Keratinocyte (primary cell): Measurements from ENCODE around the gene ALK. TPM values are rescaled to one million over a fixed set of nuclear protein-coding genes. Genes with fewer than 3 reads are reported as not detected.

Experiments used
- DNase-seq: peaks from one replicate; pipeline ENCODE4 v3.0.0-alpha.2; 2011; ENCODE audit warnings: low read depth, missing footprints, low spot score
- FAIRE-seq: peaks from 2 replicates; lab custom pipeline; 2011; peaks lifted over from hg19 to GRCh38; lab: Jason Lieb, UNC
- H2AFZ ChIP-seq: 2 replicates; pipeline ENCODE4 v1.6.0; 2012; ENCODE audit warnings: low read length, control low read depth, inconsistent platforms; ENCODE audit not compliant: control insufficient read depth
- H3K27ac ChIP-seq: 2 replicates; pipeline ENCODE4 v1.5.1; 2011; ENCODE audit warnings: low read length; ENCODE audit not compliant: control insufficient read depth, insufficient read depth
- H3K27me3 ChIP-seq: 3 replicates; pipeline ENCODE4 v1.6.0; 2011; ENCODE audit warnings: low read length; ENCODE audit not compliant: control insufficient read depth, insufficient read depth; ENCODE audit errors: extremely low read depth
- H3K36me3 ChIP-seq, 2 experiments: 2 replicates in 1 of 2; 3 replicates in 1 of 2; pipeline ENCODE4 v1.5.1; 2011; ENCODE audit warnings: low read length in 2 of 2, mild to moderate bottlenecking in 1 of 2; ENCODE audit not compliant: control insufficient read depth in 2 of 2, insufficient read depth in 2 of 2; ENCODE audit errors: extremely low read depth in 1 of 2
- H3K4me1 ChIP-seq: 3 replicates; pipeline ENCODE4 v1.5.1; 2011; ENCODE audit warnings: low read length; ENCODE audit not compliant: control insufficient read depth, insufficient read depth; ENCODE audit errors: extremely low read depth
- H3K4me2 ChIP-seq: 3 replicates; pipeline ENCODE4 v1.6.0; 2011; ENCODE audit warnings: low read depth, low read length; ENCODE audit not compliant: control insufficient read depth, insufficient read depth; ENCODE audit errors: extremely low read depth
- H3K4me3 ChIP-seq, 3 experiments: fragments of 200-600 bp in 1 of 3; sonication (generic) in 1 of 3; 2 replicates in 2 of 3; 3 replicates in 1 of 3; pipeline ENCODE4 v1.5.1; 2011 to 2016; ENCODE audit warnings: low read length in 3 of 3, mild to moderate bottlenecking in 3 of 3, control low read depth in 2 of 3, inconsistent platforms in 1 of 3, low read depth in 1 of 3, mixed read lengths in 1 of 3, mixed run types in 1 of 3, moderate library complexity in 1 of 3; ENCODE audit not compliant: control insufficient read depth in 2 of 3, insufficient read depth in 2 of 3; ENCODE audit errors: extremely low read depth in 1 of 3
- H3K79me2 ChIP-seq: 2 replicates; pipeline ENCODE4 v1.6.0; 2012; ENCODE audit warnings: low read length; ENCODE audit not compliant: control insufficient read depth, insufficient read depth
- H3K9ac ChIP-seq: 3 replicates; pipeline ENCODE4 v1.6.0; 2011; ENCODE audit warnings: low read length; ENCODE audit not compliant: control insufficient read depth, insufficient read depth; ENCODE audit errors: extremely low read depth
- H3K9me1 ChIP-seq: 3 replicates; pipeline ENCODE4 v1.6.0; 2011; ENCODE audit warnings: low read length; ENCODE audit not compliant: control insufficient read depth, insufficient read depth; ENCODE audit errors: extremely low read depth
- H3K9me3 ChIP-seq: 2 replicates; pipeline ENCODE4 v1.5.1; 2012; ENCODE audit warnings: low read depth, low read length; ENCODE audit not compliant: control insufficient read depth
- H4K20me1 ChIP-seq: 3 replicates; pipeline ENCODE4 v1.6.0; 2011; ENCODE audit warnings: low read length; ENCODE audit not compliant: control insufficient read depth, insufficient read depth; ENCODE audit errors: extremely low read depth
- EZH2 ChIP-seq: IDR thresholded peaks from one replicate; pipeline ENCODE4 v1.6.1; 2012; ENCODE audit warnings: inconsistent platforms, mild to moderate bottlenecking, low read length, moderate library complexity
- dilution Hi-C: fragments of 300-500 bp; cut with MboI; formaldehyde crosslinking; loops from one replicate; pipeline ENCODE4 v1.7.0; 2020; ENCODE audit warnings: low sequenced_read_pairs; ENCODE audit not compliant: extremely low pct_ligation_motif_present
- polyA plus RNA-seq, 5 experiments: library from polyadenylated mRNA; depleted of rRNA in 3 of 5; stranded (reverse) in 3 of 5; stranded (forward) in 1 of 5; unstranded in 1 of 5; fragments of >200 nt; gene quantifications; 1 replicate in 1 of 5; 2 replicates in 3 of 5; 3 replicates in 1 of 5; pipeline versions ENCODE4 v1.2.1 to v1.2.3, GENCODE V29; 2011 to 2012; ENCODE audit warnings: missing spikeins in 2 of 5, low read depth in 1 of 5, low replicate concordance in 1 of 5
- TF ChIP-seq, protein P1 (sequence below), 3 experiments: IDR thresholded peaks in 1 of 3; conservative IDR thresholded peaks in 1 of 3; optimal IDR thresholded peaks in 1 of 3; 2 replicates in 2 of 3; 3 replicates in 1 of 3; pipeline versions ENCODE3 to v1.5.1; 2011; ENCODE audit warnings: low read length in 3 of 3, mild to moderate bottlenecking in 3 of 3, moderate library complexity in 2 of 3, control low read depth in 1 of 3, inconsistent platforms in 1 of 3; ENCODE audit not compliant: insufficient read depth in 2 of 3; ENCODE audit errors: extremely low read depth in 1 of 3

The ALK gene
- polyA plus RNA-seq, 1 donor (not counting 4 experiments of a cell fraction or from before 2014, with no cell fraction given), result not detected

- Histone ChIP-seq H3K36me3 (no peaks in the 10 kb centered on the region), H3K4me2 (no peak overlapping the region), H3K9me3 (no peaks in the 10 kb centered on the region), H3K27me3 (no peaks in the 10 kb centered on the region), H2AFZ (no peak overlapping the region), H3K4me1 (peaks cover 11% of the 10 kb centered on the region), H3K9ac (no peak overlapping the region), H3K9me1 (no peaks in the 10 kb centered on the region), H3K4me3 (no peak overlapping the region), H3K79me2 (no peaks in the 10 kb centered on the region), H4K20me1 (no peaks in the 10 kb centered on the region), H3K27ac (no peak overlapping the region)
- DNase-seq (no peak), FAIRE-seq (no peak)
- TF ChIP-seq EZH2, result no peak
- TF ChIP-seq, protein P1, sequence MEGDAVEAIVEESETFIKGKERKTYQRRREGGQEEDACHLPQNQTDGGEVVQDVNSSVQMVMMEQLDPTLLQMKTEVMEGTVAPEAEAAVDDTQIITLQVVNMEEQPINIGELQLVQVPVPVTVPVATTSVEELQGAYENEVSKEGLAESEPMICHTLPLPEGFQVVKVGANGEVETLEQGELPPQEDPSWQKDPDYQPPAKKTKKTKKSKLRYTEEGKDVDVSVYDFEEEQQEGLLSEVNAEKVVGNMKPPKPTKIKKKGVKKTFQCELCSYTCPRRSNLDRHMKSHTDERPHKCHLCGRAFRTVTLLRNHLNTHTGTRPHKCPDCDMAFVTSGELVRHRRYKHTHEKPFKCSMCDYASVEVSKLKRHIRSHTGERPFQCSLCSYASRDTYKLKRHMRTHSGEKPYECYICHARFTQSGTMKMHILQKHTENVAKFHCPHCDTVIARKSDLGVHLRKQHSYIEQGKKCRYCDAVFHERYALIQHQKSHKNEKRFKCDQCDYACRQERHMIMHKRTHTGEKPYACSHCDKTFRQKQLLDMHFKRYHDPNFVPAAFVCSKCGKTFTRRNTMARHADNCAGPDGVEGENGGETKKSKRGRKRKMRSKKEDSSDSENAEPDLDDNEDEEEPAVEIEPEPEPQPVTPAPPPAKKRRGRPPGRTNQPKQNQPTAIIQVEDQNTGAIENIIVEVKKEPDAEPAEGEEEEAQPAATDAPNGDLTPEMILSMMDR (optimal IDR thresholded peaks at IDR 0.05 in 1 of 3, IDR thresholded peaks at IDR 0.05 in 1 of 3, conservative IDR thresholded peaks at IDR 0.05 in 1 of 3; ENCODE audit: extremely low read depth in 1 of 3, insufficient read depth in 2 of 3, low read length in 3 of 3), result no peak
- dilution Hi-C loops, result no loop called here
Measured at GRCh38 chr2:29599946-29600345, 321.4 kb downstream of the ALK start.

- no peak overlapping the region for H3K4me2 ChIP-seq
- no peaks in the 10 kb centered on the region for H3K9me1 ChIP-seq
- dilution Hi-C loops, result no loop called here
- DNase-seq (no peak), FAIRE-seq (no peak)
- peaks cover 11% of the 10 kb centered on the region for H3K4me1 ChIP-seq
- no peak for TF ChIP-seq EZH2
- TF ChIP-seq, protein P1 (optimal IDR thresholded peaks at IDR 0.05 in 1 of 3, IDR thresholded peaks at IDR 0.05 in 1 of 3, conservative IDR thresholded peaks at IDR 0.05 in 1 of 3; ENCODE audit: extremely low read depth in 1 of 3, insufficient read depth in 2 of 3, low read length in 3 of 3), result no peak
- no peaks in the 10 kb centered on the region for H3K9me3 ChIP-seq
- H3K27ac ChIP-seq, result no peak overlapping the region
- H3K79me2 ChIP-seq, result no peaks in the 10 kb centered on the region
- no peak overlapping the region for H3K9ac ChIP-seq
- H2AFZ ChIP-seq, result no peak overlapping the region
- H3K36me3 ChIP-seq, result no peaks in the 10 kb centered on the region
- no peaks in the 10 kb centered on the region for H4K20me1 ChIP-seq
- no peaks in the 10 kb centered on the region for H3K27me3 ChIP-seq
- no peak overlapping the region for H3K4me3 ChIP-seq
Measured at GRCh38 chr2:29598978-29599377, 322.4 kb downstream of the ALK start.
